Esophagus squamous epithelium (tissue), 5 donors: ENCODE measurements around the gene MYG1. TPM values are rescaled to one million over a fixed set of nuclear protein-coding genes. Genes with fewer than 3 reads are reported as not detected.

Experiments
- DNase-seq: peaks from one replicate; lab custom pipeline; 2025; lab: John Stamatoyannopoulos, UW
- H3K27ac ChIP-seq, 4 donors: fragments of 200-600 bp; sonication (generic); one replicate each; pipeline ENCODE4 v1.5.1; 2016 to 2019; ENCODE audit warnings: mild to moderate bottlenecking in 1 of 4
- H3K27me3 ChIP-seq, 4 donors: fragments of 200-600 bp; sonication (generic); 1 replicate in 3 of 4; 2 replicates in 1 of 4; pipeline versions ENCODE4 v1.5.1 to v1.6.0; 2017 to 2021; ENCODE audit warnings: antibody characterized with exemption in 1 of 4
- H3K36me3 ChIP-seq, 3 donors: fragments of 200-600 bp; sonication (generic); one replicate each; pipeline ENCODE4 v1.5.1; 2016 to 2019
- H3K4me1 ChIP-seq, 3 donors: fragments of 200-600 bp; sonication (generic); one replicate each; pipeline ENCODE4 v1.5.1; 2017 to 2019
- H3K4me3 ChIP-seq, 4 donors: fragments of 200-600 bp; sonication (generic); 1 replicate in 3 of 4; 2 replicates in 1 of 4; pipeline ENCODE4 v1.5.1; 2016 to 2019; ENCODE audit warnings: mild to moderate bottlenecking in 2 of 4, moderate library complexity in 1 of 4
- H3K9me3 ChIP-seq, 3 donors: fragments of 200-600 bp; sonication (generic); one replicate each; pipeline ENCODE4 v1.5.1; 2016 to 2019
- POLR2A ChIP-seq, 4 donors: fragments of 450-650 bp; IDR thresholded peaks; one replicate each; pipeline ENCODE4 v1.6.1; 2017; ENCODE audit warnings: antibody characterized with exemption in 4 of 4, mild to moderate bottlenecking in 4 of 4, moderate library complexity in 3 of 4
- WGBS, 2 donors: methylation state at CpG; one replicate each; pipeline ENCODE4 v1.1.5; 2018; 5-methylcytosine and 5-hydroxymethylcytosine counted together
- intact Hi-C: fragments of 100-400 bp; cut with DNase I; formaldehyde crosslinking; loops from one replicate; pipeline ENCODE4 v1.15.0; 2022
- total RNA-seq, 4 donors: library from RNA; depleted of rRNA; stranded (reverse); fragments of >200 nt; gene quantifications; one replicate each; pipeline ENCODE4 v1.1.0, GENCODE V29; 2016
- TF ChIP-seq, protein P1 (sequence below), 6 experiments: fragments of 450-650 bp in 4 of 6; fragments of 200-600 bp in 2 of 6; sonication (generic) in 2 of 6; IDR thresholded peaks; one replicate each; pipeline ENCODE4 v1.5.1; 2016 to 2019; ENCODE audit warnings: antibody characterized with exemption in 6 of 6, mild to moderate bottlenecking in 4 of 6, moderate library complexity in 4 of 6
- donor health status: DM: yes; HTN: yes; CAD: no.

The MYG1 gene
- total RNA-seq, 4 donors from 2014 or later = 25.2 to 33.2 (median 28.3) TPM

DNA sequence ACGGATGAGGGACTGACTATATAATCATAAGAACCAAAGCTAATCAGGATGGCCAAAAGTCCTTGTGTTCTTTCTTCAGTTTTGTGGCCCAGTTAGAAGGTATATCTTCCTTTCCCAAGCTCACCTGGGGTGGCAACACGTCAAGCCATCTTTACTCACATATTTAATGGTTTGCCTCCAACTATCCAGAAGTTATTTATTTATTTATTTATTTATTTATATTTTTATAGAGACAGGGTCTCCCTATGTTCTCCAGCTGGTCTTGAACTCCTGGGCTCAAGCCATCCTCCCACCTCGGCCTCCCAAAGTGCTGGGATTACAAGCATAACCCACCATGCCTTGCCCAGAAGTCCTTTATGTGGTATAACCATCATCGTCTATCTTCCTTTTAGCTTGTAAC is 48.4 kb downstream of the MYG1 start:
- no peak for DNase-seq
- peaks cover 0 to 29% (median 17%) of the 10 kb centered on the region in 3 donors for H3K4me1 ChIP-seq
- intact Hi-C loops = no loop called here
- TF ChIP-seq POLR2A (IDR thresholded peaks at IDR 0.05) = no peak
- TF ChIP-seq, protein P1, sequence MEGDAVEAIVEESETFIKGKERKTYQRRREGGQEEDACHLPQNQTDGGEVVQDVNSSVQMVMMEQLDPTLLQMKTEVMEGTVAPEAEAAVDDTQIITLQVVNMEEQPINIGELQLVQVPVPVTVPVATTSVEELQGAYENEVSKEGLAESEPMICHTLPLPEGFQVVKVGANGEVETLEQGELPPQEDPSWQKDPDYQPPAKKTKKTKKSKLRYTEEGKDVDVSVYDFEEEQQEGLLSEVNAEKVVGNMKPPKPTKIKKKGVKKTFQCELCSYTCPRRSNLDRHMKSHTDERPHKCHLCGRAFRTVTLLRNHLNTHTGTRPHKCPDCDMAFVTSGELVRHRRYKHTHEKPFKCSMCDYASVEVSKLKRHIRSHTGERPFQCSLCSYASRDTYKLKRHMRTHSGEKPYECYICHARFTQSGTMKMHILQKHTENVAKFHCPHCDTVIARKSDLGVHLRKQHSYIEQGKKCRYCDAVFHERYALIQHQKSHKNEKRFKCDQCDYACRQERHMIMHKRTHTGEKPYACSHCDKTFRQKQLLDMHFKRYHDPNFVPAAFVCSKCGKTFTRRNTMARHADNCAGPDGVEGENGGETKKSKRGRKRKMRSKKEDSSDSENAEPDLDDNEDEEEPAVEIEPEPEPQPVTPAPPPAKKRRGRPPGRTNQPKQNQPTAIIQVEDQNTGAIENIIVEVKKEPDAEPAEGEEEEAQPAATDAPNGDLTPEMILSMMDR (IDR thresholded peaks at IDR 0.05) = no peak
- no peaks in the 10 kb centered on the region for H3K27me3 ChIP-seq
- no peaks in the 10 kb centered on the region for H3K36me3 ChIP-seq
- 89 to 90% methylated on average over 4 of the region's 4 CpGs for WGBS, 2 donors
- no peak overlapping the region for H3K4me3 ChIP-seq
- no peak overlapping the region for H3K27ac ChIP-seq
- no peaks in the 10 kb centered on the region for H3K9me3 ChIP-seq

GRCh38 chr12:53352331-53353256 is 53.1 kb downstream of the MYG1 start:
- peak overlapping the region in 2 of 4 donors; percentile 23 to 38 for H3K27ac ChIP-seq
- WGBS, 2 donors = 56 to 61% methylated on average over 18 to 21 of the region's 21 CpGs
- H3K27me3 ChIP-seq = no peaks in the 10 kb centered on the region
- intact Hi-C loops = loop anchor here (2.0 kb wide), 1 partner anchor 68 kb away; no protein-coding TSS in a partner anchor
- no peaks in the 10 kb centered on the region for H3K36me3 ChIP-seq
- peak; percentile 31 for DNase-seq
- H3K9me3 ChIP-seq = no peaks in the 10 kb centered on the region
- TF ChIP-seq, protein P1 (IDR thresholded peaks at IDR 0.05) = peak; percentile 69 to 97 (median 93)
- no peak for TF ChIP-seq POLR2A (IDR thresholded peaks at IDR 0.05)
- H3K4me3 ChIP-seq = no peak overlapping the region
- peaks cover 0 to 13% (median 5%) of the 10 kb centered on the region in 3 donors for H3K4me1 ChIP-seq

DNA sequence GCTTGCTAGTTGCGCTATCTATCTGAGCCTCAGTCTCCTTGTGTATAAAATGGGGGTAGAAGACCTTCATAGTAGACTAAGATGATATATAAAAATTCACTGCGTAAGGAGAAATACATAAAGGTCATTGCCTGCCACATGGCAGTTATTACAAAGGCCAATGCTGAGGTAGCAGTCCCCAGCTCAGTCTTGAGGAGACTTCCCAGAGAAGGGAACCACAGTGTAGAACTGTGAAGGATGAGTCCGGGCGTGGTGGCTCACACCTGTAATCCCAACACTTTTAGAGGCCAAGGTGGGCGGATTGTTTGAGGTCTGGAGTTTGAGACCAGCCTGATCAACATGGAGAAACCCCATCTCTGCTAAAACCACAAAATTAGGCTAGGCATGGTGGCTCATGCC is 53.8 kb downstream of the MYG1 start:
- Histone ChIP-seq H3K4me3 (no peak overlapping the region), H3K9me3 (no peaks in the 10 kb centered on the region), H3K36me3 (no peaks in the 10 kb centered on the region), H3K4me1 (peaks cover 0 to 13% (median 5%) of the 10 kb centered on the region in 3 donors), H3K27ac (peak overlapping the region in 2 of 4 donors; percentile 23 to 38), H3K27me3 (no peaks in the 10 kb centered on the region)
- TF ChIP-seq, protein P1 (IDR thresholded peaks at IDR 0.05) = no peak
- no peak for TF ChIP-seq POLR2A (IDR thresholded peaks at IDR 0.05)
- intact Hi-C loops = loop anchor here (2.0 kb wide), 1 partner anchor 68 kb away; no protein-coding TSS in a partner anchor
- 87% methylated on average over 5 of the region's 5 CpGs for WGBS, 2 donors
- no peak for DNase-seq

GRCh38 chr12:53355121-53355520 is 55.6 kb downstream of the MYG1 start:
- no peaks in the 10 kb centered on the region for H3K27me3 ChIP-seq
- H3K36me3 ChIP-seq = no peaks in the 10 kb centered on the region
- H3K9me3 ChIP-seq = no peaks in the 10 kb centered on the region
- H3K27ac ChIP-seq = no peak overlapping the region
- H3K4me3 ChIP-seq = no peak overlapping the region
- peaks cover 0 to 13% (median 5%) of the 10 kb centered on the region in 3 donors for H3K4me1 ChIP-seq
- intact Hi-C loops = no loop called here
- 44 to 65% methylated on average over 3 of the region's 3 CpGs for WGBS, 2 donors
- DNase-seq = no peak
- no peak for TF ChIP-seq POLR2A (IDR thresholded peaks at IDR 0.05)
- TF ChIP-seq, protein P1 (IDR thresholded peaks at IDR 0.05) = no peak

Other genes with a start within 250 kb of the MYG1 start
- 10 to 100 TPM; 10.8 to 82.0 (median 20.8) TPM for gene TNS2, start 249.6 kb upstream of the MYG1 start, total RNA-seq
- 10 to 100 TPM; 28.2 to 41.4 (median 29.2) TPM for gene SPRYD3, start 220.3 kb upstream of the MYG1 start, total RNA-seq
- gene IGFBP6, start 202.0 kb upstream of the MYG1 start, total RNA-seq = 100 to 1,000 TPM in 2 of 4 donors, 10 to 100 TPM in 2; 34.5 to 506 (median 94.0) TPM
- not detected for gene SOAT2, start 196.2 kb upstream of the MYG1 start, total RNA-seq
- gene ZNF740, start 119.0 kb upstream of the MYG1 start, total RNA-seq = 10 to 100 TPM in 2 of 4 donors, 1 to 10 TPM in 2; 6.9 to 21.2 (median 9.8) TPM
- gene CSAD, start 118.8 kb upstream of the MYG1 start, total RNA-seq = 10 to 100 TPM; 11.4 to 30.5 (median 15.7) TPM
- 1 to 10 TPM; 4.2 to 7.2 (median 5.9) TPM for gene ITGB7, start 92.4 kb upstream of the MYG1 start, total RNA-seq
- 100 to 1,000 TPM in 3 of 4 donors, 10 to 100 TPM in 1; 98.0 to 171 (median 125) TPM for gene RARG, start 67.5 kb upstream of the MYG1 start, total RNA-seq
- 10 to 100 TPM; 32.2 to 85.6 (median 48.0) TPM for gene ESPL1, start 31.4 kb upstream of the MYG1 start, total RNA-seq
- 100 to 1,000 TPM; 203 to 638 (median 324) TPM for gene PFDN5, start 4.2 kb upstream of the MYG1 start, total RNA-seq
- 10 to 100 TPM; 29.4 to 33.9 (median 30.0) TPM for gene AAAS, start 21.9 kb downstream of the MYG1 start, total RNA-seq
- not detected for gene SP7, start 36.7 kb downstream of the MYG1 start, total RNA-seq
- gene SP1, start 80.5 kb downstream of the MYG1 start, total RNA-seq = 10 to 100 TPM; 58.2 to 78.4 (median 62.0) TPM
- gene AMHR2, start 124.2 kb downstream of the MYG1 start, total RNA-seq = under 1 TPM in 1 of 4 donors, not detected in 3; 0.76 TPM
- 10 to 100 TPM; 24.9 to 72.9 (median 51.1) TPM for gene PRR13, start 142.0 kb downstream of the MYG1 start, total RNA-seq
- 100 to 1,000 TPM; 202 to 400 (median 287) TPM for gene PCBP2, start 152.4 kb downstream of the MYG1 start, total RNA-seq
- gene MAP3K12, start 199.8 kb downstream of the MYG1 start, total RNA-seq = 1 to 10 TPM in 3 of 4 donors, under 1 TPM in 1; 0.80 to 8.4 (median 2.7) TPM
- 10 to 100 TPM; 19.5 to 25.9 (median 22.7) TPM for gene TARBP2, start 201.6 kb downstream of the MYG1 start, total RNA-seq
- gene NPFF, start 207.8 kb downstream of the MYG1 start, total RNA-seq = under 1 TPM in 1 of 4 donors, not detected in 3; 0.70 TPM